H1 (cell line): Measurements from ENCODE around the gene SLC6A12. TPM values are rescaled to one million over a fixed set of nuclear protein-coding genes. Genes with fewer than 3 reads are reported as not detected.

Experiments
- CTCF ChIA-PET: fragments of 300-600 bp; sonication (Branson Sonifier 250); formaldehyde crosslinking; loops from one replicate; lab custom pipeline; 2021; ENCODE audit not compliant: partially characterized antibody; lab: Charles Lee
- POLR2A ChIA-PET: fragments of 300-600 bp; sonication (Branson Sonifier 250); formaldehyde crosslinking; loops from one replicate; lab custom pipeline; 2021; ENCODE audit warnings: inconsistent platforms; ENCODE audit not compliant: partially characterized antibody; lab: Charles Lee
- DNase-seq, 2 experiments: peaks; one replicate each; pipeline versions ENCODE4 v3.0.0 to v3.0.0-alpha.2; 2010 to 2022; ENCODE audit warnings: low spot score in 2 of 2, low read depth in 1 of 2, mixed read lengths in 1 of 2
- FAIRE-seq: peaks from 2 replicates; lab custom pipeline; 2011; peaks lifted over from hg19 to GRCh38; lab: Jason Lieb, UNC
- H2AFZ ChIP-seq: 2 replicates; pipeline ENCODE4 v1.8.1; 2012; ENCODE audit warnings: low read length, inconsistent platforms
- H2AK5ac ChIP-seq: 2 replicates; pipeline ENCODE4 v1.6.1; 2013; ENCODE audit warnings: low read depth, low read length
- H2BK120ac ChIP-seq: replicated peaks from 2 replicates; pipeline ENCODE3; 2013; ENCODE audit warnings: low read depth, low read length, inconsistent platforms
- H2BK12ac ChIP-seq: 2 replicates; pipeline ENCODE4 v1.6.1; 2013; ENCODE audit warnings: low read depth, low read length
- H2BK15ac ChIP-seq: 2 replicates; pipeline ENCODE4 v1.6.1; 2013; ENCODE audit warnings: low read length
- H2BK20ac ChIP-seq: 2 replicates; pipeline ENCODE4 v1.6.1; 2013; ENCODE audit warnings: low read length
- H2BK5ac ChIP-seq: 2 replicates; pipeline ENCODE4 v1.6.1; 2013; ENCODE audit warnings: low read depth, low read length
- H3K14ac ChIP-seq: 2 replicates; pipeline ENCODE4 v1.6.1; 2013; ENCODE audit warnings: inconsistent platforms; ENCODE audit not compliant: insufficient read length
- H3K18ac ChIP-seq: 2 replicates; pipeline ENCODE4 v1.6.1; 2013; ENCODE audit warnings: low read length; ENCODE audit errors: extremely low read depth
- H3K23ac ChIP-seq: 2 replicates; pipeline ENCODE4 v1.6.1; 2013; ENCODE audit warnings: inconsistent platforms; ENCODE audit not compliant: insufficient read length
- H3K23me2 ChIP-seq: 2 replicates; pipeline ENCODE4 v1.6.1; 2013; ENCODE audit warnings: low read depth, low read length
- H3K27ac ChIP-seq: 2 replicates; pipeline ENCODE4 v1.6.1; 2011; ENCODE audit warnings: low read depth, low read length, inconsistent platforms
- H3K27me3 ChIP-seq, 4 experiments: replicated peaks in 1 of 4; 1 replicate in 1 of 4; 2 replicates in 3 of 4; pipeline versions ENCODE4 v1.6.1 to v1.8.1; 2011 to 2013; ENCODE audit warnings: low read length in 3 of 4, mild to moderate bottlenecking in 3 of 4, inconsistent platforms in 2 of 4, mixed read lengths in 2 of 4, moderate library complexity in 1 of 4; ENCODE audit not compliant: control insufficient read depth in 3 of 4, insufficient read depth in 3 of 4; ENCODE audit errors: extremely low read depth in 1 of 4
- H3K36me3 ChIP-seq, 4 experiments: 2 replicates each; pipeline versions ENCODE4 v1.6.1 to v1.8.1; 2011 to 2013; ENCODE audit warnings: mild to moderate bottlenecking in 4 of 4, low read length in 3 of 4, moderate library complexity in 2 of 4, control low read depth in 1 of 4, inconsistent platforms in 1 of 4; ENCODE audit not compliant: insufficient read depth in 4 of 4, control insufficient read depth in 2 of 4
- H3K4ac ChIP-seq: replicated peaks from 2 replicates; pipeline ENCODE3; 2013; ENCODE audit warnings: low read length, low read depth, mixed read lengths, inconsistent platforms; ENCODE audit not compliant: insufficient read length
- H3K4me1 ChIP-seq, 4 experiments: replicated peaks in 1 of 4; 1 replicate in 1 of 4; 2 replicates in 3 of 4; pipeline versions ENCODE4 v1.6.1 to v1.8.1; 2011 to 2013; ENCODE audit warnings: low read length in 3 of 4, inconsistent platforms in 2 of 4, mixed read lengths in 1 of 4; ENCODE audit not compliant: insufficient read depth in 4 of 4, control insufficient read depth in 3 of 4
- H3K4me2 ChIP-seq, 2 experiments: 2 replicates each; pipeline versions ENCODE4 v1.6.1 to v1.8.1; 2011 to 2013; ENCODE audit warnings: low read depth in 2 of 2, low read length in 2 of 2, control low read depth in 1 of 2, inconsistent platforms in 1 of 2, mild to moderate bottlenecking in 1 of 2; ENCODE audit not compliant: insufficient read depth in 1 of 2
- H3K4me3 ChIP-seq, 4 experiments: fragments of 200-600, 300-600 bp in 1 of 4; sonication (generic), shearing (Covaris generic), sonication (Bioruptor Twin) in 1 of 4; 2 replicates each; pipeline versions ENCODE4 v1.5.1 to v1.8.1; 2011 to 2016; ENCODE audit warnings: low read length in 4 of 4, low read depth in 3 of 4, control low read depth in 2 of 4, inconsistent platforms in 2 of 4, mild to moderate bottlenecking in 2 of 4, mixed read lengths in 1 of 4, moderate library complexity in 1 of 4; ENCODE audit not compliant: insufficient read depth in 2 of 4; ENCODE audit errors: extremely low read depth in 1 of 4
- H3K56ac ChIP-seq: replicated peaks from 2 replicates; pipeline ENCODE3; 2013; ENCODE audit warnings: low read depth, mild to moderate bottlenecking, mixed read lengths, low read length, inconsistent platforms; ENCODE audit not compliant: insufficient read length
- H3K79me1 ChIP-seq: 2 replicates; pipeline ENCODE4 v1.6.1; 2013; ENCODE audit warnings: low read depth, low read length, control low read depth
- H3K79me2 ChIP-seq, 2 experiments: 2 replicates each; pipeline versions ENCODE4 v1.6.1 to v1.8.1; 2012 to 2013; ENCODE audit warnings: low read length in 2 of 2, mild to moderate bottlenecking in 2 of 2, inconsistent platforms in 1 of 2; ENCODE audit not compliant: insufficient read depth in 2 of 2, control insufficient read depth in 1 of 2
- H3K9ac ChIP-seq, 4 experiments: replicated peaks in 1 of 4; 1 replicate in 1 of 4; 2 replicates in 3 of 4; pipeline versions ENCODE4 v1.6.1 to v1.8.1; 2011 to 2013; ENCODE audit warnings: low read depth in 3 of 4, low read length in 3 of 4, control low read depth in 2 of 4, mild to moderate bottlenecking in 2 of 4, moderate library complexity in 2 of 4, inconsistent platforms in 1 of 4; ENCODE audit errors: extremely low read depth in 1 of 4
- H3K9me3 ChIP-seq, 2 experiments: 2 replicates each; pipeline versions ENCODE4 v1.6.1 to v1.8.1; 2012 to 2013; ENCODE audit warnings: mild to moderate bottlenecking in 2 of 2, moderate library complexity in 2 of 2, control low read depth in 1 of 2, inconsistent platforms in 1 of 2, low read depth in 1 of 2, low read length in 1 of 2, mixed read lengths in 1 of 2; ENCODE audit not compliant: insufficient read depth in 2 of 2
- H4K20me1 ChIP-seq, 2 experiments: replicated peaks in 1 of 2; 2 replicates each; pipeline versions ENCODE3 to v1.8.1; 2011 to 2013; ENCODE audit warnings: inconsistent platforms in 2 of 2, low read length in 2 of 2, mild to moderate bottlenecking in 1 of 2; ENCODE audit not compliant: insufficient read depth in 2 of 2, control insufficient read depth in 1 of 2
- H4K5ac ChIP-seq: 2 replicates; pipeline ENCODE4 v1.6.1; 2013; ENCODE audit warnings: low read length, low read depth, mixed read lengths, inconsistent platforms; ENCODE audit not compliant: insufficient read length
- H4K8ac ChIP-seq: 2 replicates; pipeline ENCODE4 v1.8.0; 2013; ENCODE audit warnings: mild to moderate bottlenecking, moderate library complexity, low read length, inconsistent platforms; ENCODE audit not compliant: insufficient read depth; ENCODE audit errors: extremely low read depth
- H4K91ac ChIP-seq: replicated peaks from 2 replicates; pipeline ENCODE3; 2013; ENCODE audit warnings: low read length, mixed read lengths, inconsistent platforms; ENCODE audit not compliant: insufficient read length
- ATF3 ChIP-seq: IDR thresholded peaks from 2 replicates; pipeline ENCODE4 v1.6.1; 2011; ENCODE audit warnings: low read depth, mild to moderate bottlenecking, low read length; ENCODE audit not compliant: insufficient read depth
- CBX5 ChIP-seq: fragments of 300-800, 300-1000 bp; sonication (generic); IDR thresholded peaks from 2 replicates; pipeline ENCODE4 v1.7.1; 2016; ENCODE audit warnings: antibody characterized with exemption, low read length, low read depth
- CHD1 ChIP-seq: IDR thresholded peaks from 2 replicates; pipeline ENCODE4 v1.6.1; 2012; ENCODE audit warnings: low read depth, low read length, improper control_type of control experiment
- FOSL1 ChIP-seq: IDR thresholded peaks from 2 replicates; pipeline ENCODE4 v1.6.1; 2011; ENCODE audit warnings: mild to moderate bottlenecking, low read depth, low read length, moderate library complexity; ENCODE audit not compliant: insufficient read depth
- JUN ChIP-seq: IDR thresholded peaks from 2 replicates; pipeline ENCODE4 v1.6.1; 2011; ENCODE audit warnings: low read depth, mild to moderate bottlenecking, improper control_type of control experiment, low read length
- KDM4A ChIP-seq: IDR thresholded peaks from one replicate; pipeline ENCODE4 v1.7.1; 2012; ENCODE audit warnings: low read depth, mild to moderate bottlenecking, moderate library complexity, low read length, inconsistent platforms; ENCODE audit not compliant: severe bottlenecking
- MAFK ChIP-seq: IDR thresholded peaks from 2 replicates; pipeline ENCODE4 v1.6.1; 2012; ENCODE audit warnings: low read depth, mild to moderate bottlenecking, improper control_type of control experiment, low read length
- MAX ChIP-seq: IDR thresholded peaks from 2 replicates; pipeline ENCODE4 v1.6.1; 2012; ENCODE audit warnings: inconsistent platforms
- NRF1 ChIP-seq: IDR thresholded peaks from 2 replicates; pipeline ENCODE4 v1.6.1; 2011; ENCODE audit warnings: mild to moderate bottlenecking, low read depth, low read length, improper control_type of control experiment
- POLR2AphosphoS5 ChIP-seq: IDR thresholded peaks from 2 replicates; pipeline ENCODE4 v1.6.1; 2011; ENCODE audit warnings: low read depth, low read length
- RXRA ChIP-seq: IDR thresholded peaks from 2 replicates; pipeline ENCODE4 v1.6.1; 2011; ENCODE audit warnings: low read depth, mild to moderate bottlenecking, low read length, moderate library complexity; ENCODE audit not compliant: insufficient read depth
- SIN3A ChIP-seq, 2 experiments: IDR thresholded peaks in 1 of 2; conservative IDR thresholded peaks in 1 of 2; 2 replicates each; pipeline ENCODE4 v1.6.1; 2011 to 2012; ENCODE audit warnings: low read length in 2 of 2, improper control_type of control experiment in 1 of 2, low read depth in 1 of 2, mild to moderate bottlenecking in 1 of 2
- WGBS, 2 experiments: shearing (Covaris generic) in 1 of 2; methylation state at CpG; one replicate each; pipeline versions ENCODE4 v1.1.6 to v1.1.7; 2013 to 2015; ENCODE audit warnings: low lambda C conversion rate in 2 of 2, mixed read lengths in 2 of 2, inconsistent platforms in 1 of 2, low coverage in 1 of 2, missing lambda C conversion rate in 1 of 2; ENCODE audit not compliant: insufficient replicate concordance in 2 of 2, insufficient coverage in 1 of 2, insufficient read length in 1 of 2; ENCODE audit errors: extremely low coverage in 1 of 2, missing lambda C conversion rate in 1 of 2; 5-methylcytosine and 5-hydroxymethylcytosine counted together
- polyA plus RNA-seq, 7 experiments: library from polyadenylated mRNA; depleted of rRNA in 3 of 7; stranded (reverse) in 5 of 7; unstranded in 2 of 7; fragments of >200 nt in 5 of 7; fragments of 200-250 nt in 2 of 7; gene quantifications; 1 replicate in 5 of 7; 2 replicates in 1 of 7; 4 replicates in 1 of 7; pipeline versions ENCODE4 v1.2.1 to v1.2.3, GENCODE V29; 2011 to 2013; ENCODE audit warnings: missing spikeins in 2 of 7, mixed read lengths in 2 of 7
- total RNA-seq: library from RNA; stranded (reverse); fragmentation: NEBNext Ultra II Directional; extraction: Animal tissue kit (Norgen Biotek cat#: 25700); gene quantifications from 2 replicates; pipeline ENCODE4 v1.2.1, GENCODE V29; 2021

Gene SLC6A12
- total and polyA plus RNA-seq, 2 of the 8 experiments (the other 6 are each of a cell fraction or from before 2014, with no cell fraction given) = 0.70 to 1.1 TPM

- Histone ChIP-seq H2BK15ac (no peak overlapping the region), H2BK5ac (no peak overlapping the region), H2BK120ac (no peak overlapping the region), H2BK12ac (no peak overlapping the region), H3K79me1 (no peaks in the 10 kb centered on the region), H4K5ac (no peak overlapping the region), H3K23ac (no peak overlapping the region), H3K4me3 (no peak overlapping the region), H3K4me1 (no peaks in the 10 kb centered on the region), H3K9ac (no peak overlapping the region), H4K20me1 (no peaks in the 10 kb centered on the region), H3K4ac (no peak overlapping the region), H3K23me2 (no peaks in the 10 kb centered on the region), H3K18ac (no peak overlapping the region), H3K56ac (no peak overlapping the region), H3K9me3 (no peaks in the 10 kb centered on the region), H4K91ac (no peak overlapping the region), H3K79me2 (no peaks in the 10 kb centered on the region), H2BK20ac (no peak overlapping the region), H2AK5ac (no peak overlapping the region), H3K14ac (no peak overlapping the region), H3K4me2 (no peak overlapping the region), H2AFZ (no peak overlapping the region), H3K36me3 (no peaks in the 10 kb centered on the region), H4K8ac (no peak overlapping the region), H3K27me3 (0 out of 7 replicates have a peak, but pooled peaks cover 0 to 5% (median 0%) of the 10 kb centered on the region in 4 experiments), H3K27ac (no peak overlapping the region)
- no peak for FAIRE-seq
- POLR2A ChIA-PET = no interaction called here
- CTCF ChIA-PET = interaction anchor here (1.0 to 3.5 kb wide), 5 partner anchors 13 to 51 kb away, joined by 3 to 21 read pairs (median 4); no protein-coding TSS in a partner anchor
- no peak for DNase-seq
- WGBS, 2 experiments = 94% methylated on average over 12 of the region's 12 CpGs; no CpG with 5 or more reads in 1 of the 2 experiments
- TF ChIP-seq RXRA = no peak
- TF ChIP-seq NRF1 = no peak
- TF ChIP-seq JUN = no peak
- TF ChIP-seq MAFK = no peak
- no peak for TF ChIP-seq SIN3A (conservative IDR thresholded peaks at IDR 0.05 in 1 of 2, IDR thresholded peaks at IDR 0.05 in 1 of 2; ENCODE audit: low read depth in 1 of 2, low read length in 2 of 2)
- TF ChIP-seq MAX = no peak
- no peak for TF ChIP-seq KDM4A
- no peak for TF ChIP-seq FOSL1
- no peak for TF ChIP-seq CHD1
- TF ChIP-seq CBX5 = no peak
- no peak for TF ChIP-seq POLR2AphosphoS5
- TF ChIP-seq ATF3 = no peak
Measured at GRCh38 chr12:253116-253831, 39.3 kb upstream of the SLC6A12 start.
